Right atrium auricular region (tissue), 2 donors: Measurements from ENCODE around the gene INPP5A. TPM values are rescaled to one million over a fixed set of nuclear protein-coding genes. Genes with fewer than 3 reads are reported as not detected.

Source experiments
- DNase-seq: peaks from one replicate; pipeline ENCODE4 v3.0.0-alpha.2; 2019; ENCODE audit warnings: low spot score
- H3K27ac ChIP-seq, 2 donors: fragments of 200-600 bp; sonication (generic); 1 replicate in 1 of 2; 2 replicates in 1 of 2; pipeline ENCODE4 v1.5.1; 2016 to 2019
- H3K27me3 ChIP-seq, 2 donors: fragments of 200-600 bp; sonication (generic); one replicate each; pipeline versions ENCODE4 v1.5.1 to v1.6.0; 2017 to 2019
- H3K36me3 ChIP-seq: fragments of 200-600 bp; sonication (generic); one replicate; pipeline ENCODE4 v1.5.1; 2016
- H3K4me1 ChIP-seq, 2 donors: fragments of 200-600 bp; sonication (generic); one replicate each; pipeline versions ENCODE4 v1.5.1 to v1.6.0; 2017 to 2019
- H3K4me3 ChIP-seq, 2 donors: fragments of 200-600 bp; sonication (generic); 1 replicate in 1 of 2; 2 replicates in 1 of 2; pipeline ENCODE4 v1.5.1; 2017 to 2019; ENCODE audit warnings: mild to moderate bottlenecking in 1 of 2, moderate library complexity in 1 of 2
- H3K9me3 ChIP-seq, 2 donors: fragments of 200-600 bp; sonication (generic); one replicate each; pipeline ENCODE4 v1.5.1; 2019
- total RNA-seq, 2 donors: library from RNA; depleted of rRNA; stranded (reverse); fragments of >200 nt; gene quantifications; one replicate each; pipeline ENCODE4 v1.1.0, GENCODE V29; 2016
- TF ChIP-seq, protein P1 (sequence below), 2 donors: fragments of 200-600 bp; sonication (generic); IDR thresholded peaks; one replicate each; pipeline ENCODE4 v1.5.1; 2019; ENCODE audit warnings: antibody characterized with exemption in 2 of 2

INPP5A gene
- total RNA-seq, 2 donors from 2014 or later = 116 to 143 TPM

DNA sequence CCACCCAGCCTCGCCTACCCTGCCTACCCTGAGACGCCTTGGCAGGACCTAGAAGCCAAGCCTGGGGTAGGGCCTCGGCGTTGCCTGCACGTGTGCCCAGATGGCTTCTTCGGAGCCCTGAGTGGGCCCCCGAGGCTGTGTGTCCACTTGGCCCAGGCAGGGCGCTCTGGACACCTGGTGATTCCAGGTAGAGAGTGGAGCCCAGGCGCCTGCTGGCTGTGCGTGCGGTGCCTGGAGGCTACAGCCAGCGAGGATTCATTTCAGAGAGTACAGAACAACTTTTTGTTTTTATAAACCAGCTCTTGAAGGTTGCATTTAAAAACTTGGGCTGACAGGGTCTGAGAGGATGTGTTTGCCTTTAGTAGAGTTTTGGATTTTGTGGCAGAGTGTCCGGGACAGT is 208.4 kb downstream of the INPP5A start:
- Histone ChIP-seq H3K4me1 (no peaks in the 10 kb centered on the region), H3K27me3 (no peaks in the 10 kb centered on the region), H3K4me3 (no peak overlapping the region), H3K27ac (no peak overlapping the region), H3K36me3 (peaks cover 23% of the 10 kb centered on the region), H3K9me3 (no peaks in the 10 kb centered on the region)
- DNase-seq = no peak
- TF ChIP-seq, protein P1, sequence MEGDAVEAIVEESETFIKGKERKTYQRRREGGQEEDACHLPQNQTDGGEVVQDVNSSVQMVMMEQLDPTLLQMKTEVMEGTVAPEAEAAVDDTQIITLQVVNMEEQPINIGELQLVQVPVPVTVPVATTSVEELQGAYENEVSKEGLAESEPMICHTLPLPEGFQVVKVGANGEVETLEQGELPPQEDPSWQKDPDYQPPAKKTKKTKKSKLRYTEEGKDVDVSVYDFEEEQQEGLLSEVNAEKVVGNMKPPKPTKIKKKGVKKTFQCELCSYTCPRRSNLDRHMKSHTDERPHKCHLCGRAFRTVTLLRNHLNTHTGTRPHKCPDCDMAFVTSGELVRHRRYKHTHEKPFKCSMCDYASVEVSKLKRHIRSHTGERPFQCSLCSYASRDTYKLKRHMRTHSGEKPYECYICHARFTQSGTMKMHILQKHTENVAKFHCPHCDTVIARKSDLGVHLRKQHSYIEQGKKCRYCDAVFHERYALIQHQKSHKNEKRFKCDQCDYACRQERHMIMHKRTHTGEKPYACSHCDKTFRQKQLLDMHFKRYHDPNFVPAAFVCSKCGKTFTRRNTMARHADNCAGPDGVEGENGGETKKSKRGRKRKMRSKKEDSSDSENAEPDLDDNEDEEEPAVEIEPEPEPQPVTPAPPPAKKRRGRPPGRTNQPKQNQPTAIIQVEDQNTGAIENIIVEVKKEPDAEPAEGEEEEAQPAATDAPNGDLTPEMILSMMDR (IDR thresholded peaks at IDR 0.05) = no peak

DNA sequence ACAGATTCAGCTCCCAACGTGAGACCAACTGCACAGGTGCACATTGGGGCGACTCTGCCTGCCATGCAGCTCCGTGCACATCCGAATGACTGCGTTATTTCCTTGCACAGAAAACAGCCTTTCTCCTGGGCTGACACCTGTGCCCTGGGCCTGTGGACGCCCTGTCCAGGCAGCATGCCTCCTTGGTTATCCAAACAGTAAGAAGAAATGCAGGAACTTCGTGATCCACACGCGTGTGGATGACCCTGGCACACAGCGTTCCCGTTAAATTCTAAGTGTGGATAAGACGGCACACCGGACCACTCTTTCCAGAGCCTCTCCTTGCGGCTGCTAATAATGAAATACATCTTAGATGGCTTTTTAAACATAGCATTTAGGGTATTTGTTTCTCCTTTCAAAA is 208.8 kb downstream of the INPP5A start:
- DNase-seq = no peak
- TF ChIP-seq, protein P1 (IDR thresholded peaks at IDR 0.05) = no peak
- Histone ChIP-seq H3K4me1 (no peaks in the 10 kb centered on the region), H3K9me3 (no peaks in the 10 kb centered on the region), H3K27ac (no peak overlapping the region), H3K27me3 (no peaks in the 10 kb centered on the region), H3K4me3 (no peak overlapping the region), H3K36me3 (peaks cover 24% of the 10 kb centered on the region)

DNA sequence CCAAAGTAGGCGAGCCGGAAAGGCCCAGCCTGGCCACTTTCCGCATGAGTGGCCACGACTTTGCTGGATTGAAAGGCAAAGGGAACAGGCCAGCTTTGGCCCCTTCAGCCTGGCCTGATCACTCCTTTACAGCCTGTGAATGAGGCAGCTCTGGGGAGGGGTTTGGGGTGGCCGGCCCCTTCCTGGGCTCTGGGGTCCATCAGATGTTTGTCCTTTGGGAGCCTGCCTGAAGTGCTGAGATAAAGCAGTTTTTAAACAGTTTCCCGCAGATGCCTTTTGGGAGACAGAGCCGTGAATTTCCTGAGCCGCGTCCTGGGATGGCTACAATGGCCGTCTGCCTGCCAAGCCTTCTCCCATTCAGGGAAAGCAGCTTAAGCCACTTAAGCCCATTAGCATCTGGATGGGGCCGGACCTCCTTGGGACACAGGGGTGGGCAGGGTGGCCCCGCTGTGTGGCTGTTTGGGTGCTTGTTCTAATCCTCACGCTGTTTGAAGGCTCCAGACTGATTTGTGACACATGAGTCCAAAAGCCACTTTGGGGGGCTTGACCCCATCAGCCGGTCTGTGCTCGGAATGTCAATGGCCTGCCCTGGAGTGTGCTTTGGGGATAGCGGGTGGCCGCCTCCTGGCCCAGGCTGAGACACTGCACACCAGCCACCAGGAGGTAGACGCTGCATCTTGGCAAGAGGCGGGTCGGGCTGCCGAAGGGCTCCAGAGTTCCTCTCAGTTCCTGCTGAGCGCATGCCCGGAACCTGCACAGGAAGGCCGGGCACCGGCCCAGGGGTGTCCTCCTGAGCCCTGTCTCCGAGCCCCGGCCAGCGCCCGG is 209.4 kb downstream of the INPP5A start:
- no peak overlapping the region for H3K27ac ChIP-seq
- H3K27me3 ChIP-seq = no peaks in the 10 kb centered on the region
- no peaks in the 10 kb centered on the region for H3K9me3 ChIP-seq
- TF ChIP-seq, protein P1 (IDR thresholded peaks at IDR 0.05) = no peak
- peaks cover 22% of the 10 kb centered on the region for H3K36me3 ChIP-seq
- no peaks in the 10 kb centered on the region for H3K4me1 ChIP-seq
- DNase-seq = no peak
- no peak overlapping the region for H3K4me3 ChIP-seq

DNA sequence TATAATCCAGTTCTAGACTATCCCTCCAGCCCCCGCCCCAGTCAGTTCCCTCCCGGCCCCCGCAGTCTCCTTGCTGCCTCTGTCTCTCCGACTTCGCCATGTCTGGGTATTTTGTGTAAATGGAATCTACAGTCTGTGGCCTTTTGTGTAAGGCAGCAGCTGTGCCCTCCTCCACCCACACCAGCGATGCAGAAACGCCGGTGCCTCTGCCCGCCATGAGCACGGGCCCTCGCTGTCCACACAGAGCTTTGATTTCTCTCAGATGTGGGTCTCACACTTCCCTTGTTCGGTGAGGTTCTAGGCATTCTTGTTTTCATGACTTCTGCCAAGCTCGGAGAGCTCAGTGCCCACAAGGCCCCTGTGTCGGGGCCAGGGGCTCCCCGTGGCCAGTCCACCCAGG is 210.5 kb downstream of the INPP5A start:
- no peaks in the 10 kb centered on the region for H3K27me3 ChIP-seq
- no peaks in the 10 kb centered on the region for H3K9me3 ChIP-seq
- peaks cover 26% of the 10 kb centered on the region for H3K36me3 ChIP-seq
- no peak overlapping the region for H3K4me3 ChIP-seq
- DNase-seq = no peak
- no peak overlapping the region for H3K27ac ChIP-seq
- TF ChIP-seq, protein P1 (IDR thresholded peaks at IDR 0.05) = no peak
- H3K4me1 ChIP-seq = no peaks in the 10 kb centered on the region

DNA sequence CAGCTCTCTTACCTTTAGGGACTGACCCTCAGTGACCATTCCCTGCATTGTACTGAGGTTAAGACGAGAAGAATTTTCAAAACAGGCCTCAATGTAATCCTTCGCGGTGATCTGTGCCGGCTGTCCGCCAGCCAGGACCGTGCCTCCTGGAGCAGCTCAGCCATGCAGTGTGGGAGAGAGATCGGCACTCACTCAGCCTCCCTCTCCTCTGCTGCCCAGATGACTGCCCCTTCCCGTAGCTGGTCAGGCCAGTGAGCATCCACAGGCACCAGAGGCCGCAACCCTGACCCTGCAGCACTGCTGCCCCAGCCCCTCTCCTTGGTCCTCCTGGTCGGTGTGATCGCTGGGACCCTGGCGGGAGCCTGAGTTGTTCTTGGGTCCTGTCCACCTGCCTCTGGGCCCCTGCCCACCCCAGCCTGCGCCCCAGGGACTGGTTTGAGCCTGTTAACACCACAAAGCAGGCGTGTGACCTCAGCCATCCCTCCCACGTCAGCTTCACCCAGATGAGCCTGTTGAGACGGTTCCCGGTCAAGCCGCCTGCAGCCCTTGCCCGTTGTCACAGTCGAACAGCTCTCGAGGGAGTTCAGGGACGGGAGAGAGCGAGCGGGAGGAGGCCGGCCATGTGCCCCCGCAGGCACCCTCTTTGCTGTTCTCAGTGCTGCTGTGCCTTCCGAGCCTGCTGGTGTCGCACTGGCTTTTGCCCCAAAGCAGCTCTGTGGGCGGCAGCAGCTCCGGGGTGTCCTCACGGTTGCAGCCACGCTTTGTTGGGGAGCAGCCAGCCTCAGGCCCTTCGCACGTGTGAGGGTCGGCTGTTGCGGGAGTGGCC is 211.2 kb downstream of the INPP5A start:
- DNase-seq = no peak
- Histone ChIP-seq H3K4me3 (no peak overlapping the region), H3K4me1 (no peaks in the 10 kb centered on the region), H3K36me3 (peaks cover 31% of the 10 kb centered on the region), H3K27me3 (no peaks in the 10 kb centered on the region), H3K27ac (no peak overlapping the region), H3K9me3 (no peaks in the 10 kb centered on the region)
- TF ChIP-seq, protein P1 (IDR thresholded peaks at IDR 0.05) = no peak
